Measurements from ENCODE around the gene MUL1.

The MUL1 gene

GRCh38 chr1:20491866-20492265, 16.1 kb downstream of the MUL1 start:
- TF ChIP-seq EZH2phosphoT487 (conservative IDR thresholded peaks at IDR 0.05; ENCODE audit: low read length) = no peak
- no peak for TF ChIP-seq CTCF (IDR thresholded peaks at IDR 0.05; ENCODE audit: insufficient read depth, low read length, poor library complexity, severe bottlenecking)
- H3K9me2 ChIP-seq (replicated peaks; ENCODE audit: insufficient read depth, low read length) = no peaks in the 10 kb centered on the region
- no peaks in the 10 kb centered on the region for H3K27me3 ChIP-seq (ENCODE audit: low read length)
- H4K20me1 ChIP-seq (ENCODE audit: low read depth, low read length) = no peaks in the 10 kb centered on the region
- H3K36me3 ChIP-seq (ENCODE audit: low read length) = no peaks in the 10 kb centered on the region
- H3K9ac ChIP-seq (ENCODE audit: low read length) = no peak overlapping the region
- H3K4me2 ChIP-seq (ENCODE audit: low read depth, low read length, poor library complexity, severe bottlenecking) = no peak overlapping the region
- H3K9me3 ChIP-seq (ENCODE audit: insufficient read depth, low read length) = no peaks in the 10 kb centered on the region
- no peak overlapping the region for H3K4me3 ChIP-seq (ENCODE audit: insufficient read depth, low read length, poor library complexity, severe bottlenecking)
- no peak overlapping the region for H3K27ac ChIP-seq (ENCODE audit: low read depth, low read length)
- no peaks in the 10 kb centered on the region for H3K79me2 ChIP-seq (ENCODE audit: insufficient read depth, low read length)
- no peaks in the 10 kb centered on the region for H3F3A ChIP-seq (ENCODE audit: insufficient read depth)
- no peak overlapping the region for H2AFZ ChIP-seq (ENCODE audit: low read depth, low read length, severe bottlenecking)

- H4K20me1 ChIP-seq (ENCODE audit: low read depth, low read length) = no peaks in the 10 kb centered on the region
- H3K79me2 ChIP-seq (ENCODE audit: insufficient read depth, low read length) = no peaks in the 10 kb centered on the region
- H2AFZ ChIP-seq (ENCODE audit: low read depth, low read length, severe bottlenecking) = no peak overlapping the region
- no peaks in the 10 kb centered on the region for H3K36me3 ChIP-seq (ENCODE audit: low read length)
- no peak overlapping the region for H3K27ac ChIP-seq (ENCODE audit: low read depth, low read length)
- H3F3A ChIP-seq (ENCODE audit: insufficient read depth) = no peaks in the 10 kb centered on the region
- TF ChIP-seq EZH2phosphoT487 (conservative IDR thresholded peaks at IDR 0.05; ENCODE audit: low read length) (no peak), CTCF (IDR thresholded peaks at IDR 0.05; ENCODE audit: insufficient read depth, low read length, poor library complexity, severe bottlenecking) (no peak)
- H3K4me2 ChIP-seq (ENCODE audit: low read depth, low read length, poor library complexity, severe bottlenecking) = no peak overlapping the region
- no peaks in the 10 kb centered on the region for H3K27me3 ChIP-seq (ENCODE audit: low read length)
- no peak overlapping the region for H3K9ac ChIP-seq (ENCODE audit: low read length)
- H3K4me3 ChIP-seq (ENCODE audit: insufficient read depth, low read length, poor library complexity, severe bottlenecking) = no peak overlapping the region
- H3K9me2 ChIP-seq (replicated peaks; ENCODE audit: insufficient read depth, low read length) = no peaks in the 10 kb centered on the region
- no peaks in the 10 kb centered on the region for H3K9me3 ChIP-seq (ENCODE audit: insufficient read depth, low read length)
Observed at GRCh38 chr1:20491178-20491577, 16.8 kb downstream of the MUL1 start.

- no peaks in the 10 kb centered on the region for H3K9me3 ChIP-seq (ENCODE audit: insufficient read depth, low read length)
- H4K20me1 ChIP-seq (ENCODE audit: low read depth, low read length) = no peaks in the 10 kb centered on the region
- TF ChIP-seq CTCF (IDR thresholded peaks at IDR 0.05; ENCODE audit: insufficient read depth, low read length, poor library complexity, severe bottlenecking) (no peak), EZH2phosphoT487 (conservative IDR thresholded peaks at IDR 0.05; ENCODE audit: low read length) (no peak)
- no peaks in the 10 kb centered on the region; the same call in 1 of the 2 replicates for H3K27me3 ChIP-seq (ENCODE audit: low read length)
- H3K4me3 ChIP-seq (ENCODE audit: insufficient read depth, low read length, poor library complexity, severe bottlenecking) = no peak overlapping the region
- H3K9me2 ChIP-seq (replicated peaks; ENCODE audit: insufficient read depth, low read length) = no peaks in the 10 kb centered on the region
- no peak overlapping the region for H3K4me2 ChIP-seq (ENCODE audit: low read depth, low read length, poor library complexity, severe bottlenecking)
- H3K27ac ChIP-seq (ENCODE audit: low read depth, low read length) = no peak overlapping the region
- H3K9ac ChIP-seq (ENCODE audit: low read length) = no peak overlapping the region
- H3K36me3 ChIP-seq (ENCODE audit: low read length) = no peaks in the 10 kb centered on the region
- no peaks in the 10 kb centered on the region for H3K79me2 ChIP-seq (ENCODE audit: insufficient read depth, low read length)
- H2AFZ ChIP-seq (ENCODE audit: low read depth, low read length, severe bottlenecking) = no peak overlapping the region
- H3F3A ChIP-seq (ENCODE audit: insufficient read depth) = no peaks in the 10 kb centered on the region
Observed at GRCh38 chr1:20487236-20487590, 20.7 kb downstream of the MUL1 start.
